AG04450 (cell line): ENCODE measurements around the gene DNAI7. TPM values are rescaled to one million over a fixed set of nuclear protein-coding genes. Genes with fewer than 3 reads are reported as not detected.

Source experiments
- CTCF ChIA-PET: fragments of 300-600, 350-600 bp; formaldehyde crosslinking; extraction: SDS; loops from one replicate; lab custom pipeline; 2022; ENCODE audit warnings: antibody characterized with exemption, inconsistent platforms; lab: Charles Lee
- POLR2A ChIA-PET: fragments of 350-600 bp; formaldehyde crosslinking; extraction: SDS; loops from one replicate; lab custom pipeline; 2021; ENCODE audit warnings: antibody characterized with exemption, inconsistent platforms; lab: Yijun Ruan, JAX
- DNase-seq: peaks from one replicate; pipeline ENCODE4 v3.0.0-alpha.2; 2011; ENCODE audit warnings: low read depth, low spot score
- H3K27ac ChIP-seq: one replicate; pipeline ENCODE4 v1.5.1; 2012; ENCODE audit warnings: low read depth, low read length, control low read depth
- H3K27me3 ChIP-seq: one replicate; pipeline ENCODE4 v1.6.0; 2012; ENCODE audit warnings: low read length; ENCODE audit not compliant: control insufficient read depth, insufficient read depth
- H3K4me3 ChIP-seq: 2 replicates; pipeline ENCODE4 v1.5.1; 2011; ENCODE audit warnings: mild to moderate bottlenecking, low read depth, low read length, control low read depth
- H3K9me3 ChIP-seq: 2 replicates; pipeline ENCODE4 v1.5.1; 2012; ENCODE audit warnings: low read length; ENCODE audit not compliant: control insufficient read depth, insufficient read depth
- polyA plus RNA-seq: library from polyadenylated mRNA; depleted of rRNA; stranded (reverse); fragments of >200 nt; gene quantifications from 2 replicates; pipeline ENCODE4 v1.2.3, GENCODE V29; 2011
- TF ChIP-seq, protein P1 (sequence below): IDR thresholded peaks from 2 replicates; pipeline ENCODE4 v1.5.1; 2011; ENCODE audit warnings: low read depth, low read length, control low read depth, inconsistent platforms

DNAI7 gene
- polyA plus RNA-seq, 1 experiment: 0.26 TPM

DNA sequence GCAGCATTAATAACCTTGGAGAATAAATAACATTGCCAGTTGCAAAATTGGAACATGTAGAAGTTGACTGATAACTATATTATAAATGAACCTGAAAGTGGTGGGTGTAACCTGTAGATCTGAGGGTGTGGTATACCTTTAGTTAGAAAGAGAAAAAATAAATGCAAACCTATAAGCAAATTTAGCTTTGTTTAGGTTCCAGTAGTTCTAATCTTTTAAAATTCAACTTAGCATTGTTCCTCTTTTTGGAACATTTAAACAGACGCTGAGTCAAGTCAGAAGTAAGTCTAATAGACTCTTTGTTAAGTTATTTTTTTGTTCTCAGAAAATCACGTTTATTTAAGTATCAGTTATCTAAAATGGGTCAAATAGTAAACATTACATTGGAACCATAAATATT is 120.0 kb downstream of the DNAI7 start:
- Histone ChIP-seq H3K9me3 (no peaks in the 10 kb centered on the region), H3K27ac (no peak overlapping the region), H3K27me3 (no peaks in the 10 kb centered on the region), H3K4me3 (no peak overlapping the region)
- TF ChIP-seq, protein P1, sequence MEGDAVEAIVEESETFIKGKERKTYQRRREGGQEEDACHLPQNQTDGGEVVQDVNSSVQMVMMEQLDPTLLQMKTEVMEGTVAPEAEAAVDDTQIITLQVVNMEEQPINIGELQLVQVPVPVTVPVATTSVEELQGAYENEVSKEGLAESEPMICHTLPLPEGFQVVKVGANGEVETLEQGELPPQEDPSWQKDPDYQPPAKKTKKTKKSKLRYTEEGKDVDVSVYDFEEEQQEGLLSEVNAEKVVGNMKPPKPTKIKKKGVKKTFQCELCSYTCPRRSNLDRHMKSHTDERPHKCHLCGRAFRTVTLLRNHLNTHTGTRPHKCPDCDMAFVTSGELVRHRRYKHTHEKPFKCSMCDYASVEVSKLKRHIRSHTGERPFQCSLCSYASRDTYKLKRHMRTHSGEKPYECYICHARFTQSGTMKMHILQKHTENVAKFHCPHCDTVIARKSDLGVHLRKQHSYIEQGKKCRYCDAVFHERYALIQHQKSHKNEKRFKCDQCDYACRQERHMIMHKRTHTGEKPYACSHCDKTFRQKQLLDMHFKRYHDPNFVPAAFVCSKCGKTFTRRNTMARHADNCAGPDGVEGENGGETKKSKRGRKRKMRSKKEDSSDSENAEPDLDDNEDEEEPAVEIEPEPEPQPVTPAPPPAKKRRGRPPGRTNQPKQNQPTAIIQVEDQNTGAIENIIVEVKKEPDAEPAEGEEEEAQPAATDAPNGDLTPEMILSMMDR: no peak
- no peak for DNase-seq
- ChIA-PET CTCF (interaction anchor here (0.6 kb wide), 1 partner anchor 83 kb away, joined by 5 read pairs; no protein-coding TSS in a partner anchor), POLR2A (no interaction called here)

DNA sequence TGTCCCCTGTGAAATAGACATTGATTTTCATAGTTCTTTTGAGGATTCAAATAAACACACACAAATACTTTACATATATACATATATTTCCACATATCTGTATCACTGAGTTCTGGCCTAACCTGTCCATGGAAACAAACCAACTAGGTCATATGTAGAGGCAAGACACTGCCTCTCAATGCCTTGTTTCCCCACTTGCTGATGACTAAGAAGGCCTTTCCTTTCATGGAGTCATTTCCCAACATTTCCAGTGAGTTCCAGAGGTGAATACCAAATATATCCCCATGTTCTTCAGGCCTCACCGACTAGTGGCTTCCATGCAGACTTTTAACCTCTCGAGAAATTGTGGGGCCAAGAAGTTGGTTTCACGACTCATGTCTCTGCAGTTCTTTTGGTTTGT is 120.8 kb downstream of the DNAI7 start:
- ChIA-PET CTCF (no interaction called here), POLR2A (no interaction called here)
- Histone ChIP-seq H3K4me3 (no peak overlapping the region), H3K27ac (no peak overlapping the region), H3K9me3 (no peaks in the 10 kb centered on the region), H3K27me3 (no peaks in the 10 kb centered on the region)
- TF ChIP-seq, protein P1: no peak
- DNase-seq: no peak

DNA sequence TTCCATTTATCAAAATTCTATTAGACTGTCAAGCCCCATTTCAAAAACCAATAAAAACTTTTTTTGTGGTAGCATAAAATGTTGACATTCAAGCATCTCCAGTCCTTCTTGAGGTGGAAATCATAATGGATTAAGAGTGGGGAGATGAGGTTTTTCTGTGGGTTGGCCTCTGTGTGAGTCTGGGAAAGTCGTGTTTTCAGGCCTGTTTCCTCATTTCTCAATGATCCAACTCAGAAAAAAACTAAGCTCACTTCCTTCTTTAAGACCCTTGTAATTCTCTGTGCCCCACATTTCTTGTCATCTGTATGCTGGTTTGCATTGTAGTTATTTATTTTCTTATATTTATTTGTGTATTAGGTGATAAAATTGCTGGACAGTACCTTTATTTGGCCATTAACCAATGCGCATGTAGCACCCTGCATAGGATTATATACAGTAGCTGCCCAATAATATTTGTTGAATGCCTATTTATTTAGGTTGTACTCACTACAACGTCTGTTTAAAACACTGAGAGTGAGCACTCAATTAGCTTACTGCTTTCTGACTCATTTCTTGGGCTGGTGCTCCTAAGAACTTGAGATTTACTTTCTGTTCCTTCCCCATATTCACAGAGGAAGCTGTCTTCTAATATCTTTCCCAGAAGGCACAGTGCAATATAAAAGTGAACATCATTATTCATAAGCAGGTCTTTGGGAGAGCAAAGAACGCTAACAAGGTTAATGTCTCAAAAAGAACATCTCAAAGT is 121.9 kb downstream of the DNAI7 start:
- H3K9me3 ChIP-seq: no peaks in the 10 kb centered on the region
- TF ChIP-seq, protein P1: no peak
- DNase-seq: no peak
- ChIA-PET POLR2A (no interaction called here), CTCF (no interaction called here)
- no peaks in the 10 kb centered on the region for H3K27me3 ChIP-seq
- H3K27ac ChIP-seq: no peak overlapping the region
- no peak overlapping the region for H3K4me3 ChIP-seq

DNA sequence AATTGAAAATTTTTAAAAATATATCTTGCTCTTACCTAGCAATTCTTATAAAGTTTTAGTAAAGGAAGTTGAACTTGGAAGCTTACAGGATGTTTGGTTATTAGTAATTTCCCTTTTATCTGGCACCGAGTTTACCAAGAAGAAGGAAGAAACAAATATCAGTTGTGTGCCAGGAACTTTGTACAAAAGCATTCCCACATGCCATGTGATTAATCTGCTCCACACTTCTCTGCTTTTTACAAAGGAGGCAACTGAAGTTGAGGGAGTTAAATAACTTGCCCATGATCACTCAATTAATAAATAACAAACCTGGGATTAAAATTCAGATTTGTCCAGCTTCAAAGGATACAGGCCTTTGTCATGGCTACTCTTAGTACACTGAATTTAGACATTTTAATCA is 123.6 kb downstream of the DNAI7 start:
- no peaks in the 10 kb centered on the region for H3K27me3 ChIP-seq
- no peaks in the 10 kb centered on the region for H3K9me3 ChIP-seq
- ChIA-PET CTCF (no interaction called here), POLR2A (no interaction called here)
- H3K4me3 ChIP-seq: no peak overlapping the region
- TF ChIP-seq, protein P1: no peak
- H3K27ac ChIP-seq: no peak overlapping the region
- no peak for DNase-seq

DNA sequence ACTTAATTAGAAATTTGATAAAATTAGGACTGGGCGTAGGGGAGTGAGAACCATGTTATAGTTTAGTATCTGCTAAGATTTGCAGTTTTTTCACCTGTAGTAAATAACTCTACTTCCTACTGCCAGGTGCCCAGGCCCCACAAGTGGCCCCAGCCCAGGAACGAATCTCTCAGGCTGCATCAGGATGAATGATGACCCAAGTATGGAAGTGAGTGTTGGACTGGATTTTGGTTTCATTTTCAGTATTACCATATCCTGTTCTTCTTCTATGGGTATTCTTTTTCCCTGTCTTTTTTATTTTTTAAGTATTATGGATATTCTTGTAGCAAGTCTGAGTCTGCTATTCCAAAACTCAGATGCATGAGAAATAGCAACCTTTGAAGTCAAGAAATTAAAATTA is 125.7 kb downstream of the DNAI7 start:
- no peaks in the 10 kb centered on the region for H3K27me3 ChIP-seq
- H3K9me3 ChIP-seq: no peaks in the 10 kb centered on the region
- no peak for DNase-seq
- no peak overlapping the region for H3K27ac ChIP-seq
- H3K4me3 ChIP-seq: no peak overlapping the region
- ChIA-PET POLR2A (no interaction called here), CTCF (no interaction called here)
- TF ChIP-seq, protein P1: no peak
